NCI-H510A treated with DMSO at 0.1 percent for 48 hours (cell line): ENCODE data around the gene TWNK.

Experiments used
- DNase-seq: peaks from one replicate; lab custom pipeline; 2025; lab: John Stamatoyannopoulos, UW

TWNK gene

DNA sequence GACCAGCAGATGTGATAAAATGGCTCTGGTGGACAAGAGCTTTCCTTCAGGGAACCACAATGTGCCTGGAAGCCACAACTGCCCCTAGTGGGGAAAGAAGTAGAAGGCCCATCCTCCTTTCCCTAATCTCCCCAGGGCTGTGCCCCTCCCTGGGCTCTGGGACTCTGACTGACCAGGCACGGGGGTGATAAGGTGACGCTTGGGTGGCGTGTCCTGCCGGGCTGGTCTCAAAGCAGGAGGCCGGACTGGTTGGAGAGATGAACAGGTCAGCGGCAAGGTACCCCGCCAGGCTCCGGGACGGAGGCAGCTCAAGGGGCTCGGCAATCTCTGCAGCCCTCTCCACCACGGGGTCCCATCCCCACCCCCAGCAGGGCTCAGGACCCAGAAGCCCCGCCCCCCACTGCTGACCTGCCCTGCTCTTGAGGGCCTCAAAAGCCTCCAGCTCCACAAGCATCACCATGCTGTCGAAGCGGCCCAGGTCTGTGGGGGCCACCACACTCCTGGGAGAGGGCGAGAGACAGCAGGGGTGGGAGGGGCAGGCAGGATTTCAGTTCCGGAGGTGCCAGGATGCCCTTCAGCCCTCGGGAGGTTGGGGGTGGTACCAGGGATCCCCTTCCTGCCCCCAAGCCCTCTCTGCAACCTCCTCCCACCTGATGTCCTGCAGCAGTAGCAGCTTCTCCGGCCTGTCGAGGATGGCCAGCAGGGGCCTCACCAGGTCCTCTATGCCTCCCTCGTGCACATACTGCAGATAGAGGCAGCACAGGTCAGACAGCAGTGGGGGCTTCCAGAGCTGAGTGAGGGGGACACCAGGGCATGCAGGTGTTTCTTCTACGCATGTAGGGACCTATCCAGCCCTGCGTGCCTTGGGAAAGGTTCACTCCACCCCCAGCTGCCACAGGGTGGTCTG lies 24.4 kb downstream of the TWNK start:
- DNase-seq: no peak

DNA sequence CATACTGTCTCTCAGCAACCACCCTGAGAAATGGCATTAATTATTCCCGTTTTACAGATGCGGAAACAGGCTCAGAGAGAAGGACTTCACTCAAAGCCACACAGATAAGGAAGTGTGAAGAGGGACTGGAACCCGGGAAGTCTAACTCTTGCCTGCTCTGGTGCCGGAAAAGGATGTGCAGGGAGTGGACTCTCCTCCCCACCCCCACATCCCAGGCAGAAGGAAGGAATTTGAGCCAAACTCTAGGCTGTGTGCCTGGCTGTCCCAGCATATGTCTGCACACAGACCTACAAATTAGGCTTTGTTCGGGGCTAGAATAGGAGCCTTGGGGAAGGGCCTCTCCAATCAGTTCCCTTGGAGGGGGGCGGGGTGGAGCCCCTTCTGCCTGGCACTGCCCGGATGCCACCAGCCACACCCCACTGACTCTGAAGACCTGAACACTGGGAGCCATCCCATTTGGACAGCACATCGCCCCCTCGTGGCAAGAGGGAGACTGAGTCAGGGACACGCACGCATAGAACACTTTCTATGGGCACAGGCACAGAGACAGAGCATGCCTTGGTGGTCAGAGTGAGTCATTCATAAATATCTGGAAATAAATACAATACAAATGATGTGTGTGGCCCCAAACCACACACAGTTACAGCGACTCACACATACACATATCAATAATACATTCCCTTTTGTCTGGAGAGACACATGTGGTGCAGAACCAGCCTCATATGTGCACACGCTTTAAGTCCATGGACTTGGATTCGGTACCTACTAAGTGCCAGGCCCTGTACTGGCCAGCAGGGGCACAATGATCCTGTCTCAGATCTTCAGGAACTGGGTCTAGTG lies 25.4 kb downstream of the TWNK start:
- DNase-seq: peak; percentile 78

DNA sequence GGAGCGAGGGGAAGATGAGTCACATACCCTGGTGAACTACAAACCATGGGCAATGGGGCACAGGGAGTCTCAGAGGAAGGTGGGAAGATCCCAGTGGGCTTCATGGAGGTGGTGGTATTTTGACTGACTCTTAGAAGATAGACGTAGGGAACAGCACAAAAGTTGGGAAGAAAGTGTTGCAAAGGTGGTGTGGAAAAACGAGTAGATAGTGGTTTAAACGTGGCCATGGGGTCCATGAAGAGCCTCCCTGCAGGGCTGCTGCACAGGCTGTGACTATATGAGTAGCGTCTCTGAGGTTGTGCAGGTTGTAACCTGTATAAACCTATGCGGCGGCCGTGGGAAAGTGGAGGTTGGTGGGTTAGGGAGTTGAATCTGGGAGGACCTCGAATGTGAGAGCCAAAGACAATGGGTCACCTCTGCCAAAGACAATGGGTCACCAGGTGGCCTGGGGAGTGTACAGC lies 26.1 kb downstream of the TWNK start:
- DNase-seq: no peak

DNA sequence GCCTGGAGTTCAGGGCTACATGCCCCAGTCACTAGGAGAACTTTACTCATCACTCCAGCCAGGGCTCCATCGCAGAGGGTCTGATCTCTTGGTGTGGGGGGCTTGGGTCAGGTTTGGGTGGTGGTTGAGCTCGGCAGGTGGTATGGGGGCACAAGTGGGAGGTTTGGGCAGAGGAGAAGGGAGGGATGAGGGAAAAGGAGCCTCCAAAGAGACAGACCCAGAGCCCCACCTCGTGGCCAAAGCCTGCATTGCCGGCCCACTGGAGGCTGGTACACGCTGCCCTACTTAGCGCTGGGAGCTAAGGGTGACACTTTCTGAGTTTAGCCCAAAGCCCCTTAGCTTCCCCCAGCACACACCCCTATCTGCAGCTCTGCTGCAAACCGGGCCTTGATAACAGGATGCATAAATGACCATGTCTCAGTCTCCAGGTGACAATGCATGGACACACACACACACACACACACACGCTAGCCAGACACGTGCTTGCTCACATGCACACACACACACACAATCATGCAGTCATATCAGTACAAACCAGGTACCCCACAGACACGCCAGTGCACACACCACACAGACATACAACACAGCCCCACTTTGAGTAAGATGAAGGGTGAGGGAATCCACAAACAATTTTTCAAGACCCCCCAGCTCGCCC lies 27.0 kb downstream of the TWNK start:
- DNase-seq: peak; percentile 51

DNA sequence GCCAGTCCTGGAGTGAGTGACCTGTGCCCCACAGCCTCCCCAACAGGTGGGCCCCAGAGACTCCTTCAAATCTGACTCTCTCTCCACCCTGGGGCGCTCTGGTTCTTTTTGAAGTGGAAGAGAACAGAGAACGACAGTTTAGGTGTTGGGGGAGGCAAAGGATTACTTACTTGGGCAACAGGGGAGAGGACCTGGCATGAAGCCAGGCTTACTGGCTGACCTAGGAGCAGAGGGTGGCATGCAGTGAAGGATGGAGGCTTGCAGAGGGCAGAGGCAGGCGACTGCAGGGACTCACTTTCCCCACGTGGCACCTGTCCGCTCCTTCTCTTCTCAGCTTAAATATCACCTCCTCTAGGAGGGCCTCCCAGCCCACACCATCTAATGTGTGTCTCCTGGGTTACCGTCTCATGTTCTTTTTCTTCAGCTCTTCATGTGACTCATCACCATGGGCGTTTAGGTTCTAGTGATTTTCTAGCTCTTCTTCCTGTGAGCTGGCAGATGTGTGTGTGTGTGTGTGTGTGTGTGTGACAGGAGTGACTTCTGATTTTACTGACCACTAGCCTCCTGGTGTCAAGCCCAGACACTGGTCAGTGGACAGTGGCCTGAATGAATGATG lies 27.7 kb downstream of the TWNK start:
- DNase-seq: no peak

DNA sequence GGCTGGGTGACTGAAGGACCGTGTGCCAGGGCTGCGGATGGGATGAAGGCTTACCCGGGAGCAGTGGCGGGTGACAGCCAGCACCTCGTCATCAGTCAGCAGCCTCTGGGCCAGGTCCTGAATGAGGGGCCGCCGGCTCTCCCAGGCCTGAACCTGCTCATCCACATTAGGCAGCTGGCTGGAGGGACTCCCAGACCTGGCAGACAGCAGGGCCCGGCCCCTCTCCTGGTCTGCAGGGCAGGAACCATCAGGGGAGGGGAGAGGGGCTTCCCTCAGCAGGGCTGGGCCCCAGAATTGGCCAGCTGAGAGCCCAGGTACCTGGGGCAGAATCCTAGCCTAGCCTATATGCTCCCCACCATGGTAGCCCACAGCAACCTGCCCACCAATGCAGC lies 28.2 kb downstream of the TWNK start:
- DNase-seq: no peak

DNA sequence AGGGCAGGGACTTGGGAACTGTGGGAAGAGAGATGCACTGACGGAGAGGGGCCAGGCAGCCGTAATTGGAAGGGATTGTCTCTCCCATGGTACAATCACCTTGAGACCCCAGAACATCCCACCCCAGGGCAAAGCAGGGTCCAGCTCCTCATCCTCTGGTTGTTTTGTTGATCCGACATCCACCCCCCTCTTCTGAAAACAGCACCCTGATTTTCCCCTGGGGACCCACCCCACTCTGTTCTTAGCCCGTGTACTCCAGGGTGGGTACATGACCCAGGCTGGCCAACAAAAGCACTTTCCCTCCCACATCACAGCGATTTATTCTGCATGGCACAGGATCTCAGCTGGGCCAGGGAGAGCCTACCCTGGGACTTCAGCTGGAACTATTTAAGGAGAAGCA lies 29.5 kb downstream of the TWNK start:
- no peak for DNase-seq

DNA sequence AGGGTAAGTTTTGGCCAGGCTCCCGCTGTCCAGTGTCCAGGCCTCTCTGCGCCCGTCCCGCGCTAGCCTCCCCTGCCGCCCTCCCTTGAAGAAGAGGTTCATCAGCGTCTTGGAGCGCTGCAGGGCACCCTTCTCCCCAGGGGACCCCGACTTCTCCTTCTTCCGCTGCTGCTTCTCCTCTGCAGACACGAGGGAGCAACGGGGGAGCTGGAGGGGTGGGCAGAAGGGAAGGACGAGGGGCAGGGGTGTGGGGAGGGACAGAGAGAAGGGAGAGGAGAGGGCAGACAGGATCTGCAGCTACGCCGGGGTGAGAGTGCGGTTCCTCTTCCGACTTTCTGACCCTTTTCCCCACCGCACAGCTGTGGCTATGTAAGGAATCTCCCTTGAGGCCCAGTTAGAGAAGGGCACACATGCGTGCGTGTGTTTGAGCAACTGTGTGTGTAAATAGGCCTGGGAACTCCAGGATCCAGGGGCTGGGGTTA lies 30.8 kb downstream of the TWNK start:
- DNase-seq: no peak

DNA sequence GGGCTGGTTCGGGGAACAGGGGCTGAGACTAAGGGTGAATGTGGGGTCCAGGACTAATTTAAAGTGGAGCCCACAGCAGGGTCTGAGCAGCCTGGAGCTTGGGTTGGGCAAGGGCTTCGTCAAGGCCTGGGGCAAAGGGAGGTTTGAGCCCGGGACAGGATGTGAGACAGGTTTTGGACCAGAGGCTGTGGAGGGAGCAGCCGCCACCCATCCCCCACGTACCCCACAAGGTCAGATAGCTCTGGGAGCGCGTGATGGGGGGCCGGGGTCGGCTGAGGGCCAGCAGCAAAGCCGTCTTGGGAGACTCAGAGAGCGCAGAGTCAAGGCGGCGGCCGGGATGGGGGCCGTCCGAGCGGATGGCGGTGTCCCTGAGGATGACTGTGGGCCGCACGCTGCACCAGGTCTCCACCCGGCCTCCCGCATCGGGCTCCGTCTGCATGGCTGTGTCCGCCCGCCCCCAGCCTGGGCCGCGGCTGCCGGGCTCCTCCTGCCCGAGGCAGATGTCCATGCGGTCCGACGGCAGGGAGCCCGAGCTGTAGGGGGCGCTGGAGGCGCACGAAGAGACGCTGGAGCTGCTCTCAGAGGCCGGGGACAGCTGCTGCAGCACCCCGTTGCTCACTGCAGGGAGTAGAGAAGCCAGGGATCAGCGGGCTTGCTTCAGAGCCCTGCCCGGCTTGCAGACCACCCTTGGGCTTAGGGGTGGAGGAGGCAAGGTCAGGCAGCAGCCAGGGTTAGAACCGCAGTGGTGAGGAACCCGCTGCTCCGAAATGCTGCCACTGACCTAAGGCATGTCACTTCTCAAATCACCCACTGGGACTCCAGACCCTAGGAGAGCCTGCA lies 31.5 kb downstream of the TWNK start:
- DNase-seq: peak; percentile 77

DNA sequence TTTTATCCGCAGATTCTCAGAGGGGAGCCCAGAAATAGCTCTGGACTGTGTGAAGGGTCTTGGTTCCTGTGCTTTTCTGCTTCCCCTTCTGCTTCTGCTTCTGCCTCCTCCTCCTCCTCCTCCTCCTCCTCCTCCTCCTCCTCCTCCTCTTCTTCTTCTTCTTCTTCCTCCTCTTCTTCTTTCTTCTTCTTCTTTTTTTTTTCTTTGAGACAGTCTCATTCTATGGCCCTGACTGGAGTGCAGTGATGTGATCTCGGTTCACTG lies 32.0 kb downstream of the TWNK start:
- no peak for DNase-seq

DNA sequence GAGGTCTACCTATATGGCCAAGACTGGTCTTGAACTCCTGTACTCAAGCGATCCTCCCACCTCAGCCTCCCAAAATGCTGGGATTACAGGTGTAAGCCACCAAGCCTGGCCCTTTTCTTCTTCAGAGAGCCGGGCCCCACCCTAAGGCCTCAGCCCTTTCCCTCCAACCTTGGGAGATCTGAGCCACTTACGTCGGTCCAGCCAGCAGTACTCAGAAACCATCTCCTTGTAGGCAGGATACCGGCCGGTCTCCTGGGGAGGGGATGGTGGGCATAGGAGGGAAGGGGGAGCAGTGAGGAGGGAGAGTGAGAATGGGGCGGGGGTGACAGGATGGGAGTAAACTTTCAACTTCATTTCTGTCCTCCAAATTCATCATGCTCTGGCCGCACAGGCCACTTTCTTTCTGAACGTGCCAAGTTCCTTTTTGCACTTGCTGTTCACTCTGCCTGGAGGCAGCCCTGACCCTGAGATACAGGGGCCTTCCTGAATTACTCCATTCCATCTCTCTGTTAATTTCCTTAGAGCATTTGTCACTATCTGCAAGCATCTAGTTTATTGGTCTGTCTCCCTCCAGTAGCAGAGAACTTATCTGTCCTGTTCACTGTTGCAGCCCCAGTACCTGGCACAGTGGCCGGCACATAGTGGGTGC lies 33.2 kb downstream of the TWNK start:
- DNase-seq: no peak

DNA sequence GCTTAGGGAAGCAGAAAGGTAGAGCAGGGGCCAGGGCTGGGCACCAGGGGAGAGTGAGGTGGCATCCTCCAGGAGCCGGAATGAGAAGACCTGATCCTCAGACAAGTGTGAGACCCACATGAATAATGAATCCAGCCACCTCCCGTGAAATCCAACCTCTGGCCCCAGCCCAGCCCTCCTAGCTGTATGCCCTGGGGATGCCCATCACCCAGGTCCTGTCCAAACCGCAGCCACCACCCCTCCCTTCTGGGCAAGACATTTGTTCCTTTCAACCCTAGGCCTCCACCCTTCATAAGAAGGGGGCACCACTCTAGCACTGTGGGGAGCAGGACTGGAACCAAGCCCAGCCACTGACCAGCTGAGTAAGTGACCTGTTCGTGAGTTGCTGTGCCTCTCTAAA lies 33.9 kb downstream of the TWNK start:
- no peak for DNase-seq

DNA sequence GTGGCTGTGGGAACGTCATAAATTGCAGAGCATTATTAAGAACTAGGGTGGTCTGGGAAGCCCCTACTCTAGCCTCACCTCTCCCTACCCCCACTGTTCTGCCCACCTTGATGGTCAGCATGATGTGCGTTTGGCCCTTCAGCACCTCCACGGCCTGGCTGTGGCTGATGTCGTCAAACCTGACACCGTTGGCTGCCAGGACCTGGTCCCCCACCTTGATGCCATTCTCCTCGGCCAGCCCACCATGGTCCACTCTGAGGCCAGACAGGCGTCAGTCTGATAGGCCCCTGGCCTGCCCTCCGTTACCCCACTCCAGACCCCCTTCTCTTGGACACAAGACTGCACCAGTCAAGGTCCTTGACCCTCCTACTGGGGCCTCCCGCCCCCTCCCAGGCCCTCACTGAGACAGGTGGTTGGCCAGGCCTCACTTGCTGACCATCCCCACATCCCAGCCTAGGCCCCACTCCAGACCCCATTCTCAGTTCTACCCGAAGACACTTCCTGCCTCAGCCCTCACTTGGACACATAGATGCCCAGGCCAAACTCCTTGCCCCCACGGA lies 34.4 kb downstream of the TWNK start:
- no peak for DNase-seq

DNA sequence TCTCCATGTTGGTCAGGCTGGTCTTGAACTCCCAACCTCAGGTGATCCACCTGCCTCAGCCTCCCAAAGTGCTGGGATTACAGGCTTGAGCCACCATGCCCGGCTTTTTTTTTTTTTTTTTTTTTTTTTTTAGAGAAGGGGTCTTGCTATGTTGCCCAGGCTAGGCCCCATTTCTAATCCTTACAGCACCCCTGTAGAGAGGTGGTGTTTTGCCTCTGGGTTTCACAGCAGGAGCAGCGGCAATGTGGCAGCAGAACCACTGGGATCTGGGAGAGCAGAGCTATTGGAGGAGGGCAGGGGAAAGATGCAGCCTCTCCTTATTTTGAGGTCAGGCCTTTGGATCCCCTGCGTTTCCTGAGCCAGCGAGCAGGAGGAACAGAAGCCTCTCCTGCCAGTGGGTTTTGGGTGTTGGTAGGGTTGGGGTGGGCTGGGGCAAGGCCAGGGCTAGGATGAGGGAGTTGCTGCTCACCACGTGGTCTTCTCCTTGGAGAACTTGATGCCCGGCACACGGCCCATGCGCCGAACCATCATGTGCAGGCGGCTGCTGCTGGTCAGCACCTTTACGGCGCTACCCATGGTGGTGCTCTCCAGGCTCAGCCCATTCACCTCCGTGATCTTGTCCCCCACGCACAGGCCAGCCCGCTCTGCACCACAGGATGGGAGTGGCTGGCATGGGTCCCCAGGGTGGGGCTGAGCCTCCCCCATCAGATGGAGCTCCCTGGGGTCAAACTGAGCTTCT lies 35.8 kb downstream of the TWNK start:
- DNase-seq: no peak

DNA sequence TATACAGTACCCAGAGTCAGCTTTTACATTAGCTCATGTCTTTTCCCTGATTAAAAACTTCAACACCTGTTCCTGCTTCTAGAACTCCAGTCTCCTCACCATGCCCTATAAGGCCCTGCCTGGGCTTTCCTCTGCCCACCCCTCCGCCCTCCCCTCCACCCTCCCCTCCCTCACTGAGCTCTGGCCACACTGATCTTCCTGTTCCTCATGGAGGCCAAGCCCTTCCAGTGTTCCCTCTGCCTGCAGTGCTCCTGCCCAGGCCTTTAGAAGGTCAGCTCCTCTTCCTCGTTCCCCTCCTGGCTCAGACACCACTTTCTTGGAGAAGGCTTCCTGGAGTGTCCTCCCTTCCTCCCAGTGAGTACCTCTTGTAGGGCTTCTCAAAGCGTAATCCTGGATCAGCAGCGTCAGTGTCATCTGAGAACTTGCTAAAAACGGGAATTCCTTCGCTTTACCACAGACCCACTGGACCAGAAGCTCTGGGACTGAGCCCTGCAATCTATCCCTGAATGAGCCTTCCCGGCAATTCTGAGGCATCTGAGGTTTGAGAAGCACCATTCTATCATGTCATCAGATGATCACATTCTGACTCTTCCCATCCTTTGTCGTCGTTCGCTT lies 39.9 kb downstream of the TWNK start:
- DNase-seq: no peak

DNA sequence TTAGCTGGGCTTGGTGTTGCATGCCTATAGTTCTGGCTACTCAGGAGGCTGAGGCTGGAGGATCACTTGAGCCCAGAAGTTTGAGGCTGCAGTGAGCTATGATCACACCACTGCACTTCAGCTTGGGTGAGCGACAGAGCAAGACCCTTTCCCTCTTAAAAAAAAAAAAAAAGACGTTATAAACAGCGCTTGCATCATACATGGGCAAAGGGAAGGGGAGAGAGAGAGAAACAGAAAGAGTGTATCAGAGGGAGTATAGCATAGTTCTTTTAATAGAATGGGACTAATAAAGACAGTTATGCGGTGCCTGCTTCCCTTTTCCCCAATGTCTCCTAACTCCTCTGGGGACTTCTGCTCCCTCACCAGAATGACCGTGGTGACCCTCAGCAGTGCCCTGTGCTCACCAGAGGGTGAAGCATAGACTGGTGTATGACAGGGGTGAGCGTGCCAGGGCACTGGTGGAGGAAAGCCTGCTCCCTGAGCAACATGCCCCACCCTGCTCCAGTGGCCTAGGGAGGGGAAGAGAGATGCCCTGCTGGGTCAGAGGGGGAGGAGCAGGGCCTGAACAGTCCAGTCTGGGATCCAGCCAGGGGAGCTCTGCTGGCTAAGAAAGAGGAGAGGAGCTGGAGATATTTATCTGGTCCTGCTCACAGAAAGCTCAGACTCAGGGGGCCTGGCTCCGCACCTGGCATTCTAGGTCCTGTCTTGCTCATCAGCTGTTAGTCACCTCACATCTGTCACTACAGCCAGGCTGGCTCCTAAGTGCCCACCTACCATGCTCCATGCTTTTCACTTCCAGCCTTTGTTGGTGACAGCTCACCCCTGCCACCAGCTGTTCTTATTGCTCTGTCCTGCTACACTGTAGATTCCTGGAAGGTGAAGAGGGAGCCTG lies 41.3 kb downstream of the TWNK start:
- no peak for DNase-seq

DNA sequence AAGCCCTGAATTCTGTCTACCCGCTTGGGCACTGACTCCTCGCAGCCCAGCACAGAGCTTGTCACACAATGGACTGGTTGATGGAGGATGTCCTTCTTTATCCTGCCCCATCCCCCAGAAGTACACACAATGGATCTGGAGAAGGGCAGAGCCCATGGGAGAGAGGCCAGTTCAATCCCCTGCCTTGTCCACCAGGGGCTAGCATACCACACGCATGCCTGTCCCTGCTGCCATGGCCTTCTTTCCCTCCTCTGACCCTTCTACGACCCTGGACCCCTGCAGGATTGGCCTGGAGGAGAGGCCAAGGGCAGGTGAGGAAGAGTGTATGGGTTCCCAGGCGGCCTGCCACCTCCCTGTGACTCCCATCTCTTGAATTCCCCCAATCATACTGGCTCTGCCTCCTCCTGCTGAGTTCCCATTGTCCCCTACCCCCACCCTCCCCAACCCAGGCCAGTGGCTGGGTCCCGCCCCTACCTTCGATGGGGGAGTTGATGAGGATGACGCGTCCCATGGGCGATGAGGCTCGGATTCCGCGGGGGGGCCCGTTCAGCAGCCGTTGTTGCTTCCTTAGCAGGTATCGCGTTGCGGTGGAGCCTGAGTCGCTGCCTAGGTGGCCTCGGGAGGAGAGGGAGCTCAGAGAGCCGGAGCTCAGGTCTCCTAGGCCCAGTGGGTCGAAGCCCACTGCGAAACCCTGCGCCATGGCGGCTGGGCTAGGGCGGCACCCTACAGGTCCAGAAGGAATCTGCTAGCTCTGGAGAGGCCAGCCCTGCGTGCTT lies 42.4 kb downstream of the TWNK start:
- DNase-seq: no peak
